ENCODE data around the gene P4HB.
A peak's percentile ranks its signal among the peaks of the same experiment; 100 is the strongest.

P4HB gene

GRCh38 chr17:81905993-81906392, 45.7 kb upstream of the P4HB start:
- Histone ChIP-seq H3K4me1 (ENCODE audit: control insufficient read depth, insufficient read depth, low read length) (peaks cover 3% of the 10 kb centered on the region; the same call in 1 of the 2 replicates), H3K27ac (ENCODE audit: extremely low read depth, low read depth, low read length) (no peak overlapping the region), H3K36me3 (ENCODE audit: control insufficient read depth in 2 of 2, insufficient read depth in 1 of 2, low read length in 2 of 2) (peaks cover 0 to 58% of the 10 kb centered on the region in 2 experiments; a peak in 1 of 3 replicates), H3K4me3 (ENCODE audit: low read depth, low read length) (no peak overlapping the region), H3K9me3 (ENCODE audit: control insufficient read depth, insufficient read depth, low read depth, low read length) (no peaks in the 10 kb centered on the region)
- POLR2A ChIA-PET, result interaction anchor here (0.8 kb wide), 1 partner anchor 14 kb away, joined by 3 read pairs; the partner anchor contains the start of genes ALYREF and ANAPC11
- no peak for TF ChIP-seq ZNF398 (tag by site-specific recombination; IDR thresholded peaks at IDR 0.05)
- no peak for TF ChIP-seq ZNF558 (tag by site-specific recombination; IDR thresholded peaks at IDR 0.05)
- TF ChIP-seq BCL11A (tag by site-specific recombination; IDR thresholded peaks at IDR 0.05; ENCODE audit: low read depth), result no peak
- no peak for TF ChIP-seq ZNF629 (tag by site-specific recombination; IDR thresholded peaks at IDR 0.05)
- no peak for TF ChIP-seq MEIS1 (CRISPR knock-in tag; IDR thresholded peaks at IDR 0.05; ENCODE audit: borderline replicate concordance)
- no peak for TF ChIP-seq REST (tag by site-specific recombination; IDR thresholded peaks at IDR 0.05)
- TF ChIP-seq ZNF18 (tag by site-specific recombination; IDR thresholded peaks at IDR 0.05), result no peak
- TF ChIP-seq BCL6B (tag by site-specific recombination; IDR thresholded peaks at IDR 0.05), result no peak
- no peak for TF ChIP-seq ZSCAN23 (tag by site-specific recombination; IDR thresholded peaks at IDR 0.05)
- TF ChIP-seq ZFP69B (tag by site-specific recombination; IDR thresholded peaks at IDR 0.05), result no peak
- TF ChIP-seq ZSCAN16 (tag by site-specific recombination; IDR thresholded peaks at IDR 0.05), result no peak
- no peak for TF ChIP-seq CTCF (tag by site-specific recombination; IDR thresholded peaks at IDR 0.05)
- CTCF ChIA-PET, result interaction anchor here (0.8 to 1.6 kb wide), 3 partner anchors 8 to 114 kb away, joined by 3 to 4 read pairs (median 4); no protein-coding TSS in a partner anchor

- Histone ChIP-seq H3K27ac (ENCODE audit: extremely low read depth, low read depth, low read length) (no peak overlapping the region), H3K9me3 (ENCODE audit: control insufficient read depth, insufficient read depth, low read depth, low read length) (no peaks in the 10 kb centered on the region), H3K4me1 (ENCODE audit: control insufficient read depth, insufficient read depth, low read length) (peaks cover 2% of the 10 kb centered on the region; the same call in 1 of the 2 replicates), H3K36me3 (ENCODE audit: control insufficient read depth in 2 of 2, insufficient read depth in 1 of 2, low read length in 2 of 2) (peaks cover 0 to 64% of the 10 kb centered on the region in 2 experiments; a peak in 1 of 3 replicates), H3K4me3 (ENCODE audit: low read depth, low read length) (no peak overlapping the region)
- CTCF ChIA-PET, result interaction anchor here (1.1 to 1.6 kb wide), 2 partner anchors 12 to 115 kb away, joined by 4 read pairs; no protein-coding TSS in a partner anchor
- TF ChIP-seq ZSCAN23 (tag by site-specific recombination; IDR thresholded peaks at IDR 0.05), result no peak
- TF ChIP-seq ZNF10 (tag by site-specific recombination; IDR thresholded peaks at IDR 0.05), result no peak
- 0 out of 2 replicates have a peak, but pooled peaks have one; percentile 4 for TF ChIP-seq HIC1 (tag by site-specific recombination; IDR thresholded peaks at IDR 0.05)
- POLR2A ChIA-PET, result interaction anchor here (0.8 kb wide), 1 partner anchor 14 kb away, joined by 3 read pairs; the partner anchor contains the start of genes ALYREF and ANAPC11
Observed at GRCh38 chr17:81905424-81905875, 45.1 kb upstream of the P4HB start.

Data from HEK293 (cell line).